Thyroid gland (tissue), 4 donors: Measurements from ENCODE around the gene TCIRG1. TPM values are rescaled to one million over a fixed set of nuclear protein-coding genes. Genes with fewer than 3 reads are reported as not detected.

Experiments used
- DNase-seq, 2 donors: peaks; one replicate each; pipeline ENCODE4 v3.0.0-alpha.2; 2019
- H3K27ac ChIP-seq, 3 donors: fragments of 200-600 bp; sonication (generic); 1 replicate in 2 of 3; 2 replicates in 1 of 3; pipeline ENCODE4 v1.5.1; 2016 to 2019; ENCODE audit warnings: mild to moderate bottlenecking in 1 of 3, moderate library complexity in 1 of 3
- H3K27me3 ChIP-seq: fragments of 200-600 bp; sonication (generic); one replicate; pipeline ENCODE4 v1.5.1; 2019
- H3K36me3 ChIP-seq, 2 donors: fragments of 200-600 bp; sonication (generic); one replicate each; pipeline ENCODE4 v1.5.1; 2016 to 2019
- H3K4me1 ChIP-seq, 2 donors: fragments of 200-600 bp; sonication (generic); one replicate each; pipeline ENCODE4 v1.5.1; 2017 to 2019
- H3K4me3 ChIP-seq, 3 donors: fragments of 200-600 bp; sonication (generic); replicated peaks in 1 of 3; 1 replicate in 2 of 3; 2 replicates in 1 of 3; pipeline ENCODE4 v1.5.1; 2016; ENCODE audit warnings: mild to moderate bottlenecking in 1 of 3
- H3K9me3 ChIP-seq: fragments of 200-600 bp; sonication (generic); one replicate; pipeline ENCODE4 v1.5.1; 2017
- POLR2A ChIP-seq, 2 donors: fragments of 450-650 bp; IDR thresholded peaks; one replicate each; pipeline ENCODE4 v1.6.1; 2017; ENCODE audit warnings: antibody characterized with exemption in 2 of 2, mild to moderate bottlenecking in 2 of 2, moderate library complexity in 1 of 2
- WGBS, 2 donors: methylation state at CpG; one replicate each; pipeline ENCODE4 v1.1.5; 2017; 5-methylcytosine and 5-hydroxymethylcytosine counted together
- intact Hi-C: fragments of 100-400 bp; cut with DNase I; formaldehyde crosslinking; loops from one replicate; pipeline ENCODE4 v1.15.1; 2023
- total RNA-seq, 4 donors: library from RNA; depleted of rRNA; stranded (reverse); fragments of >200 nt; gene quantifications; one replicate each; pipeline ENCODE4 v1.2.3, GENCODE V29; 2016
- TF ChIP-seq, protein P1 (sequence below), 6 experiments: fragments of 200-600 bp in 3 of 6; fragments of 450-650 bp in 3 of 6; sonication (generic) in 3 of 6; IDR thresholded peaks; one replicate each; pipeline ENCODE4 v1.5.1; 2016 to 2019; ENCODE audit warnings: antibody characterized with exemption in 6 of 6, mild to moderate bottlenecking in 2 of 6, inconsistent platforms in 1 of 6, moderate library complexity in 1 of 6

The TCIRG1 gene
- total RNA-seq, 4 donors from 2014 or later, result 74.8 to 141 (median 121) TPM

DNA sequence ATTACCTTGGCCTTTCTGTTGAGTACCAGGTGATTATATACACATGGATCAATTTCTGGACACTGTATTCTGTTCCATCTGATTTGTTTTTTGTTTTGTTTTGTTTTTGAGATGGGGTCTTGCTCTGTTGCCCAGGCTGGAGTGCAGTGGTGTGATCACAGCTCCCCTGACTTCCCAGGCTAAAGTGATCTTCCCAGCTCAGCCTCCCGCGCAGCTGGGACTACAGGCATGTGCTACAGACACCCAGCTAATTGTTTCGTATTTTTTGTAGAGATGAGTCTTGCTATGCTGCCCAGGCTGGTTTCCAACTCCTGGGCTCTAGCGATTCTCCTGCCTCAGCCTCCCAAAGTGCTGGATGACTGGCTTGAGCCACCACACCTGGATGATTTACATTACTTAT is 19.0 kb downstream of the TCIRG1 start:
- peaks cover 23 to 32% of the 10 kb centered on the region in 2 donors for H3K36me3 ChIP-seq
- WGBS, 2 donors, result 91 to 100% methylated on average over 4 of the region's 4 CpGs
- no peak overlapping the region for H3K4me3 ChIP-seq
- H3K4me1 ChIP-seq, result no peaks in the 10 kb centered on the region
- intact Hi-C loops, result no loop called here
- no peaks in the 10 kb centered on the region for H3K9me3 ChIP-seq
- TF ChIP-seq POLR2A (IDR thresholded peaks at IDR 0.05), result no peak
- TF ChIP-seq, protein P1, sequence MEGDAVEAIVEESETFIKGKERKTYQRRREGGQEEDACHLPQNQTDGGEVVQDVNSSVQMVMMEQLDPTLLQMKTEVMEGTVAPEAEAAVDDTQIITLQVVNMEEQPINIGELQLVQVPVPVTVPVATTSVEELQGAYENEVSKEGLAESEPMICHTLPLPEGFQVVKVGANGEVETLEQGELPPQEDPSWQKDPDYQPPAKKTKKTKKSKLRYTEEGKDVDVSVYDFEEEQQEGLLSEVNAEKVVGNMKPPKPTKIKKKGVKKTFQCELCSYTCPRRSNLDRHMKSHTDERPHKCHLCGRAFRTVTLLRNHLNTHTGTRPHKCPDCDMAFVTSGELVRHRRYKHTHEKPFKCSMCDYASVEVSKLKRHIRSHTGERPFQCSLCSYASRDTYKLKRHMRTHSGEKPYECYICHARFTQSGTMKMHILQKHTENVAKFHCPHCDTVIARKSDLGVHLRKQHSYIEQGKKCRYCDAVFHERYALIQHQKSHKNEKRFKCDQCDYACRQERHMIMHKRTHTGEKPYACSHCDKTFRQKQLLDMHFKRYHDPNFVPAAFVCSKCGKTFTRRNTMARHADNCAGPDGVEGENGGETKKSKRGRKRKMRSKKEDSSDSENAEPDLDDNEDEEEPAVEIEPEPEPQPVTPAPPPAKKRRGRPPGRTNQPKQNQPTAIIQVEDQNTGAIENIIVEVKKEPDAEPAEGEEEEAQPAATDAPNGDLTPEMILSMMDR (IDR thresholded peaks at IDR 0.05), result no peak
- no peaks in the 10 kb centered on the region for H3K27me3 ChIP-seq
- H3K27ac ChIP-seq, result no peak overlapping the region
- DNase-seq, result no peak

DNA sequence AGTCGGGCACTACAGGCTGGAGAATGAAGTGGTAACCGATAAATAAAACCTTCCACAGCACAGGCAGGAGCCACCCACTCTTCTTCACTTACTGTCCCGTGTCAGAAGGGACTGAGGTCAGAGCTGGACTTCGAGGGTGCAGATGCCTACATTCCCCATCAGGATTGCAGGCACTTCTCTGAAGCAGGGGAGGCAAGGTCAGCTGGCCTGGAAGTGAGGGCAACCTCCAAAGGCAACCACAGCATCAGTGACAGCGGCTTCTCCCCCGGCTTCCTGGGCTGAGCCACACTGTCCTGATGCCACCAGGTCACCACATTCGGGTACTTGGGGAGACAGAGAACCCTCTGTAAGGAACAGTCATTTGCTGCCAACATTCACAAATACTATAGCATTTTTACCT is 22.7 kb downstream of the TCIRG1 start:
- 90 to 96% methylated on average over 7 of the region's 7 CpGs for WGBS, 2 donors
- Histone ChIP-seq H3K9me3 (no peaks in the 10 kb centered on the region), H3K27ac (no peak overlapping the region), H3K4me1 (no peaks in the 10 kb centered on the region), H3K36me3 (peaks cover 52 to 54% of the 10 kb centered on the region in 2 donors), H3K27me3 (no peaks in the 10 kb centered on the region), H3K4me3 (no peak overlapping the region)
- intact Hi-C loops, result no loop called here
- no peak for TF ChIP-seq POLR2A (IDR thresholded peaks at IDR 0.05)
- TF ChIP-seq, protein P1 (IDR thresholded peaks at IDR 0.05), result no peak
- no peak for DNase-seq

DNA sequence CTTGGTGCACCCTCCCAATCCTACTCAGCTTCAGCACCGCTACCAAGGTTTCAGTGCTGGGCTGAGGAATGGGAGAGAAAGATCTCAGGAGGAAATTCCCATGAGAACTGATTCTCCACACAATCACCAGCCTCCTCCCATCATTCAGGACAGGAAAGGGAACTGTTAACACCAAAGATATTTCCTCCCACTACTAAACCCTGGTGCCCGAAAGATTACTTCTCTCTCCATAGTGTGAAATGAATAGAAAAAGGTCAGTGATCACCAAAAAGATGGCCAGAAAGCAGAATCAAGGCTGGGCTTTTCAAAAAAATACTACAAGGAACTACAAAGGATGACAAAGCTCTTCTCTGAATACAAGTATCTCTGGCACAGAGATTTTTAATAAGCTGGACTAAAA is 26.1 kb downstream of the TCIRG1 start:
- H3K4me3 ChIP-seq, result no peak overlapping the region
- no peaks in the 10 kb centered on the region for H3K9me3 ChIP-seq
- H3K36me3 ChIP-seq, result peaks cover 69 to 79% of the 10 kb centered on the region in 2 donors
- no peak for DNase-seq
- no peak overlapping the region for H3K27ac ChIP-seq
- no peaks in the 10 kb centered on the region for H3K27me3 ChIP-seq
- 77 to 91% methylated on average over 2 of the region's 2 CpGs for WGBS, 2 donors
- TF ChIP-seq POLR2A (IDR thresholded peaks at IDR 0.05), result no peak
- TF ChIP-seq, protein P1 (IDR thresholded peaks at IDR 0.05), result no peak
- no peaks in the 10 kb centered on the region for H3K4me1 ChIP-seq
- intact Hi-C loops, result no loop called here

DNA sequence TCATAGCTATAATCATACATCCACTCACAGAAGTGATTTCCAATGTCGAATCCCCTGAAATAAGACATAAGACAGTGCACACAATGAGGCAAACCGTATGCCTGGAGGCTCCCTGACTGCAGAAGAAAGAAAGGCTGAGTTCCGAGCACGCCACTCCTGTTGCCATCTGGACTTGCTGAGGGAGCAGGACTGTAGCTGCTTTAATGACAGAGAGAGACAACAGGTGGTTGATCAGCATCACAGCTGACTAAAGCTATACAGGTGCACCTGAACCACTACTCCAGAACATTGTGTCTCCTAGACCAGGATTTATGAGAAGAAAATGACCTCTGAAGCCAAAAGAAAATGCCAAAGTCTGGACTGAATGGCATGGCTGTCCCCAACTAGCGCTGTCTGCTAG is 27.0 kb downstream of the TCIRG1 start:
- Histone ChIP-seq H3K27ac (no peak overlapping the region), H3K27me3 (no peaks in the 10 kb centered on the region), H3K9me3 (no peaks in the 10 kb centered on the region), H3K36me3 (peaks cover 76 to 82% of the 10 kb centered on the region in 2 donors), H3K4me1 (no peaks in the 10 kb centered on the region), H3K4me3 (no peak overlapping the region)
- DNase-seq, result no peak
- WGBS, 2 donors, result 92 to 94% methylated on average over 5 of the region's 5 CpGs
- intact Hi-C loops, result no loop called here
- no peak for TF ChIP-seq POLR2A (IDR thresholded peaks at IDR 0.05)
- TF ChIP-seq, protein P1 (IDR thresholded peaks at IDR 0.05), result no peak

DNA sequence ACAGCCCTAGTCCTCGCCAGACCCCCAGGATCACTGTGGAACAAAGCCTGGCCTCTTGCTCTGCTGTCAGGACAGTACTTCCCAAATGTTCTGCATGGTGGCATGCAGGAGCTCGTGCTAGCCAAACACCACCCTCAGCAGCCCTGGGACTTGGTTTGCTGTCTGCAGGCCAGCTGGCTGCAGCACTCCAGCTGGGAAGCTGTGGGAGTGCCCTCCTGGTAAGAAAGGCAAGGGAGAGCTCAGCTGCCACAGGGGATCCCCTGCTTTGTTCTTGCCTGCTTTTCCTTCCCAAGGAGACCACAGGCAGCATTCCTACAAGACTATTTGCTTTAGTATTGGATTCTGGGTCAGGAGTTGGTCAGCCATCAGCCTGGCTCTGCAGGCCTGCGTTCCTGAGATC is 27.9 kb downstream of the TCIRG1 start:
- no peak for DNase-seq
- Histone ChIP-seq H3K27ac (no peak overlapping the region), H3K4me3 (no peak overlapping the region), H3K27me3 (no peaks in the 10 kb centered on the region), H3K9me3 (no peaks in the 10 kb centered on the region), H3K36me3 (peaks cover 69 to 80% of the 10 kb centered on the region in 2 donors), H3K4me1 (no peaks in the 10 kb centered on the region)
- no peak for TF ChIP-seq POLR2A (IDR thresholded peaks at IDR 0.05)
- TF ChIP-seq, protein P1 (IDR thresholded peaks at IDR 0.05), result no peak
- intact Hi-C loops, result no loop called here
- 87 to 100% methylated on average over 1 to 3 of the region's 3 CpGs for WGBS, 2 donors
